WTC11 (cell line): ENCODE measurements around the gene PKP4. TPM values are rescaled to one million over a fixed set of nuclear protein-coding genes. Genes with fewer than 3 reads are reported as not detected.

Experiments
- ATAC-seq: fragments of 200-7000 bp; cut with Tn5 transposase; 2 replicates; pipeline ENCODE4 v1.10.0; 2021; ENCODE audit warnings: mild to moderate bottlenecking, moderate library complexity
- CTCF ChIA-PET: fragments of 300-600 bp; sonication (Branson Sonifier 250); formaldehyde crosslinking; loops from one replicate; lab custom pipeline; 2021; ENCODE audit warnings: antibody characterized with exemption; lab: Charles Lee
- POLR2A ChIA-PET: fragments of 350-600 bp; sonication (Branson Sonifier 250); formaldehyde crosslinking; loops from one replicate; lab custom pipeline; 2021; ENCODE audit warnings: antibody characterized with exemption; lab: Charles Lee
- DNase-seq: peaks from one replicate; pipeline ENCODE4 v3.0.0; 2021; ENCODE audit warnings: low spot score
- H3K27ac Mint-ChIP-seq: 2 replicates; pipeline ENCODE4 v1.8.0; 2021; ENCODE audit warnings: mixed read lengths
- H3K27me3 Mint-ChIP-seq: 2 replicates; pipeline ENCODE4 v1.8.0; 2021; ENCODE audit warnings: low read depth, mild to moderate bottlenecking, moderate library complexity, mixed read lengths
- H3K36me3 Mint-ChIP-seq: 2 replicates; pipeline ENCODE4 v1.8.0; 2021; ENCODE audit warnings: mixed read lengths
- H3K4me1 Mint-ChIP-seq: 2 replicates; pipeline ENCODE4 v1.8.0; 2022; ENCODE audit warnings: mixed read lengths
- H3K4me3 Mint-ChIP-seq: 2 replicates; pipeline ENCODE4 v1.8.0; 2021; ENCODE audit warnings: mild to moderate bottlenecking, moderate library complexity, mixed read lengths
- H3K9me3 Mint-ChIP-seq: 2 replicates; pipeline ENCODE4 v1.8.0; 2021; ENCODE audit warnings: mixed read lengths
- AR ChIP-seq: fragments of 250-450 bp; sonication (Bioruptor Pico); IDR thresholded peaks from 2 replicates; pipeline ENCODE4 v1.9.0; 2021; ENCODE audit warnings: mild to moderate bottlenecking
- ARID4B ChIP-seq: sonication (generic); formaldehyde crosslinking; IDR thresholded peaks from 2 replicates; pipeline ENCODE4 v1.8.0; 2023; ENCODE audit warnings: missing genetic modification reagents, mild to moderate bottlenecking, borderline replicate concordance
- ATF2 ChIP-seq: sonication (generic); formaldehyde crosslinking; IDR thresholded peaks from 2 replicates; pipeline ENCODE4 v1.8.1; 2022; ENCODE audit warnings: low read depth, missing genetic modification reagents, borderline replicate concordance
- CREM ChIP-seq: sonication (generic); formaldehyde crosslinking; IDR thresholded peaks from 2 replicates; pipeline ENCODE4 v1.8.1; 2022; ENCODE audit warnings: mild to moderate bottlenecking, missing genetic modification reagents, moderate library complexity
- ERG ChIP-seq: fragments of 250-450 bp; sonication (Bioruptor Pico); IDR thresholded peaks from 2 replicates; pipeline ENCODE4 v1.8.0; 2021; ENCODE audit warnings: mild to moderate bottlenecking
- ESRRA ChIP-seq: sonication (generic); formaldehyde crosslinking; IDR thresholded peaks from 2 replicates; pipeline ENCODE4 v1.8.1; 2022; ENCODE audit warnings: mild to moderate bottlenecking, missing genetic modification reagents, borderline replicate concordance
- GABPB1 ChIP-seq: sonication (generic); formaldehyde crosslinking; IDR thresholded peaks from 2 replicates; pipeline ENCODE4 v1.8.1; 2023; ENCODE audit warnings: mild to moderate bottlenecking, missing genetic modification reagents
- HMGA2 ChIP-seq: fragments of 250-450 bp; sonication (Bioruptor Pico); IDR thresholded peaks from 2 replicates; pipeline ENCODE4 v1.4.0; 2021; ENCODE audit warnings: mild to moderate bottlenecking, moderate library complexity
- IRF1 ChIP-seq: sonication (generic); formaldehyde crosslinking; IDR thresholded peaks from 2 replicates; pipeline ENCODE4 v1.8.0; 2023; ENCODE audit warnings: missing genetic modification reagents
- MYBL2 ChIP-seq: sonication (generic); formaldehyde crosslinking; IDR thresholded peaks from 2 replicates; pipeline ENCODE4 v1.8.1; 2023; ENCODE audit warnings: mild to moderate bottlenecking, moderate library complexity, missing genetic modification reagents
- RELA ChIP-seq: sonication (generic); formaldehyde crosslinking; IDR thresholded peaks from 2 replicates; pipeline ENCODE4 v1.8.1; 2022; ENCODE audit warnings: missing genetic modification reagents, mild to moderate bottlenecking, borderline replicate concordance
- SOX15 ChIP-seq: fragments of 250-450 bp; sonication (Bioruptor Pico); IDR thresholded peaks from 2 replicates; pipeline ENCODE4 v1.9.0; 2021; ENCODE audit warnings: mild to moderate bottlenecking
- SP1 ChIP-seq: sonication (generic); formaldehyde crosslinking; conservative IDR thresholded peaks from 2 replicates; pipeline ENCODE4 v1.8.1; 2022; ENCODE audit warnings: missing genetic modification reagents
- STAT6 ChIP-seq: sonication (generic); formaldehyde crosslinking; conservative IDR thresholded peaks from 2 replicates; pipeline ENCODE4 v1.8.1; 2023; ENCODE audit warnings: mild to moderate bottlenecking, low read depth, missing genetic modification reagents, moderate library complexity
- ZNF121 ChIP-seq: sonication (generic); formaldehyde crosslinking; IDR thresholded peaks from 2 replicates; pipeline ENCODE4 v1.8.0; 2023; ENCODE audit warnings: missing genetic modification reagents
- ZNF263 ChIP-seq: sonication (generic); formaldehyde crosslinking; IDR thresholded peaks from 2 replicates; pipeline ENCODE4 v1.8.1; 2022; ENCODE audit warnings: low read depth, mild to moderate bottlenecking, moderate library complexity, missing genetic modification reagents
- ZNF281 ChIP-seq: sonication (generic); formaldehyde crosslinking; IDR thresholded peaks from 2 replicates; pipeline ENCODE4 v1.8.0; 2023; ENCODE audit warnings: mild to moderate bottlenecking, missing genetic modification reagents
- ZSCAN18 ChIP-seq: fragments of 250-450 bp; sonication (Bioruptor Pico); IDR thresholded peaks from 2 replicates; pipeline ENCODE4 v2.1.2; 2022; ENCODE audit warnings: mild to moderate bottlenecking, moderate library complexity
- total RNA-seq: library from RNA; stranded (reverse); gene quantifications from 3 replicates; pipeline ENCODE4 v1.2.3, GENCODE V29; 2021

PKP4 gene
- total RNA-seq, 1 experiment from 2014 or later: 78.9 TPM

GRCh38 chr2:158561054-158561453 lies 104.3 kb downstream of the PKP4 start (continued):
- TF ChIP-seq ZSCAN18 (no peak), SP1 (no peak), ZNF121 (CRISPR knock-in tag) (no peak)

GRCh38 chr2:158567208-158567607 lies 110.5 kb downstream of the PKP4 start:
- no peak overlapping the region for H3K27ac Mint-ChIP-seq
- H3K4me1 Mint-ChIP-seq: peaks cover 16% of the 10 kb centered on the region
- ATAC-seq (no peak), DNase-seq (no peak)
- no peaks in the 10 kb centered on the region; the same call in 1 of the 2 replicates for H3K36me3 Mint-ChIP-seq
- ChIA-PET CTCF (no interaction called here), POLR2A (no interaction called here)
- TF ChIP-seq ESRRA (no peak), HMGA2 (CRISPR knock-in tag) (no peak), RELA (CRISPR knock-in tag) (no peak), ARID4B (CRISPR knock-in tag) (no peak), ERG (CRISPR knock-in tag) (no peak), SOX15 (CRISPR knock-in tag) (no peak), STAT6 (no peak), MYBL2 (no peak), ZNF263 (CRISPR knock-in tag) (no peak), GABPB1 (CRISPR knock-in tag) (no peak), AR (CRISPR knock-in tag) (no peak), IRF1 (no peak), ATF2 (CRISPR knock-in tag) (no peak), ZNF281 (CRISPR knock-in tag) (no peak), CREM (CRISPR knock-in tag) (no peak)
- H3K4me3 Mint-ChIP-seq: no peak overlapping the region
- no peaks in the 10 kb centered on the region for H3K27me3 Mint-ChIP-seq
- H3K9me3 Mint-ChIP-seq: peaks cover 4% of the 10 kb centered on the region; the same call in 1 of the 2 replicates
